HepG2 (cell line): Measurements from ENCODE around the gene CASKIN2. TPM values are rescaled to one million over a fixed set of nuclear protein-coding genes. Genes with fewer than 3 reads are reported as not detected.
A peak's percentile ranks its signal among the peaks of the same experiment; 100 is the strongest.

Source experiments
- AKNA ChIP-seq: sonication (generic); formaldehyde crosslinking; IDR thresholded peaks from 2 replicates; pipeline ENCODE4 v1.4.0; 2020; ENCODE audit warnings: missing genetic modification reagents, borderline replicate concordance
- ATF7 ChIP-seq, 2 experiments: fragments of 450-650 bp in 1 of 2; sonication (generic) in 1 of 2; formaldehyde crosslinking in 1 of 2; IDR thresholded peaks; 2 replicates each; pipeline versions ENCODE4 v1.4.0 to v1.6.1; 2016 to 2020; ENCODE audit warnings: antibody characterized with exemption in 1 of 2, mild to moderate bottlenecking in 1 of 2, missing genetic modification reagents in 1 of 2
- CAMTA2 ChIP-seq: sonication (generic); formaldehyde crosslinking; IDR thresholded peaks from 2 replicates; pipeline ENCODE4 v1.4.0; 2020; ENCODE audit warnings: mild to moderate bottlenecking, missing genetic modification reagents, borderline replicate concordance
- CENPT ChIP-seq: sonication (generic); formaldehyde crosslinking; IDR thresholded peaks from 2 replicates; pipeline ENCODE4 v1.8.0; 2022; ENCODE audit warnings: low read depth, mild to moderate bottlenecking, moderate library complexity, missing genetic modification reagents
- GRHL1 ChIP-seq: sonication (generic); formaldehyde crosslinking; conservative IDR thresholded peaks from 2 replicates; pipeline ENCODE4 v1.8.0; 2022; ENCODE audit warnings: missing genetic modification reagents
- HINFP ChIP-seq: sonication (generic); formaldehyde crosslinking; IDR thresholded peaks from 2 replicates; pipeline ENCODE4 v1.4.0; 2020; ENCODE audit warnings: low read depth, mild to moderate bottlenecking, missing genetic modification reagents
- IRF2 ChIP-seq: IDR thresholded peaks from 2 replicates; pipeline ENCODE4 v1.6.1; 2018; ENCODE audit warnings: missing genetic modification reagents, missing compliant biosample characterization
- MTERF4 ChIP-seq: sonication (generic); formaldehyde crosslinking; IDR thresholded peaks from 2 replicates; pipeline ENCODE4 v1.8.0; 2023; ENCODE audit warnings: mild to moderate bottlenecking, missing genetic modification reagents
- MXI1 ChIP-seq: IDR thresholded peaks from 3 replicates; pipeline ENCODE4 v1.6.1; 2012; ENCODE audit warnings: low read depth, low read length, inconsistent platforms, borderline replicate concordance
- PHF20 ChIP-seq: sonication (generic); formaldehyde crosslinking; IDR thresholded peaks from 2 replicates; pipeline ENCODE4 v1.5.0; 2020; ENCODE audit warnings: mild to moderate bottlenecking, missing genetic modification reagents
- POLR2A ChIP-seq, 2 experiments: IDR thresholded peaks; 2 replicates each; pipeline ENCODE4 v1.6.1; 2011; ENCODE audit warnings: low read depth in 2 of 2, low read length in 2 of 2, mild to moderate bottlenecking in 1 of 2, moderate library complexity in 1 of 2; ENCODE audit not compliant: insufficient read depth in 1 of 2
- PRDM4 ChIP-seq: sonication (generic); formaldehyde crosslinking; IDR thresholded peaks from 2 replicates; pipeline ENCODE4 v1.9.0; 2021; ENCODE audit warnings: missing genetic modification reagents, borderline replicate concordance
- SIN3A ChIP-seq: IDR thresholded peaks from 2 replicates; pipeline ENCODE4 v1.6.1; 2011; ENCODE audit warnings: low read depth, mild to moderate bottlenecking, control low read depth, low read length, borderline replicate concordance
- ZNF274 ChIP-seq: sonication (generic); formaldehyde crosslinking; IDR thresholded peaks from 2 replicates; pipeline ENCODE4 v1.5.1; 2020; ENCODE audit warnings: mild to moderate bottlenecking, missing genetic modification reagents
- ZNF282 ChIP-seq: fragments of 450-650 bp; IDR thresholded peaks from 2 replicates; pipeline ENCODE4 v1.6.1; 2018; ENCODE audit not compliant: partially characterized antibody
- ZNF33B ChIP-seq: sonication (generic); formaldehyde crosslinking; IDR thresholded peaks from 2 replicates; pipeline ENCODE4 v1.5.1; 2020; ENCODE audit warnings: mild to moderate bottlenecking, missing genetic modification reagents
- ZNF556 ChIP-seq: sonication (generic); formaldehyde crosslinking; IDR thresholded peaks from 2 replicates; pipeline ENCODE4 v1.4.0; 2020; ENCODE audit warnings: mild to moderate bottlenecking, missing genetic modification reagents, borderline replicate concordance
- polyA plus RNA-seq, 8 experiments: library from polyadenylated mRNA; depleted of rRNA in 3 of 8; stranded (reverse) in 7 of 8; unstranded in 1 of 8; fragments of >200 nt; fragmentation: Illumina TruSeq in 4 of 8; extraction: Trizol in 4 of 8; gene quantifications; 2 replicates each; pipeline versions ENCODE4 v1.2.1 to v1.2.3, GENCODE V29; 2011 to 2016; ENCODE audit warnings: low read depth in 4 of 8, missing spikeins in 1 of 8, mixed read lengths in 1 of 8; ENCODE audit not compliant: insufficient read depth in 1 of 8
- total RNA-seq, 5 experiments: library from RNA; depleted of rRNA; stranded (reverse); fragments of >200 nt; fragmentation: Illumina TruSeq; extraction: Trizol; gene quantifications; 2 replicates each; pipeline ENCODE4 v1.2.3, GENCODE V29; 2016; ENCODE audit warnings: low read depth in 1 of 5

CASKIN2 gene
- total and polyA plus RNA-seq, 2 of the 13 experiments (the other 11 are each of a cell fraction or from before 2014, with no cell fraction given), result 5.2 to 7.8 TPM

- TF ChIP-seq GRHL1, result no peak
- TF ChIP-seq MXI1, result 0 out of 3 replicates have a peak, but pooled peaks have one; percentile 15
- TF ChIP-seq ATF7 (IDR thresholded peaks at IDR 0.05), result no peak
- TF ChIP-seq ATF7 (CRISPR knock-in tag; IDR thresholded peaks at IDR 0.05), result no peak
- TF ChIP-seq MTERF4 (CRISPR knock-in tag), result no peak
- TF ChIP-seq ZNF556 (CRISPR knock-in tag), result no peak
- no peak for TF ChIP-seq SIN3A
- TF ChIP-seq PRDM4 (CRISPR knock-in tag), result no peak
- no peak for TF ChIP-seq PHF20 (CRISPR knock-in tag)
- TF ChIP-seq ZNF274, result no peak
- no peak for TF ChIP-seq CENPT (CRISPR knock-in tag)
- no peak for TF ChIP-seq ZNF33B (CRISPR knock-in tag)
- no peak for TF ChIP-seq AKNA (CRISPR knock-in tag)
- no peak for TF ChIP-seq CAMTA2 (CRISPR knock-in tag)
- no peak for TF ChIP-seq ZNF282
- peak; percentile 31 to 50; a peak in 2 of 4 replicates for TF ChIP-seq POLR2A (IDR thresholded peaks at IDR 0.05; ENCODE audit: insufficient read depth in 1 of 2, low read depth in 2 of 2, low read length in 2 of 2)
- 0 out of 2 replicates have a peak, but pooled peaks have one; percentile 35 for TF ChIP-seq IRF2 (CRISPR knock-in tag)
- TF ChIP-seq HINFP (CRISPR knock-in tag), result no peak
Observed at GRCh38 chr17:75457047-75457654, 58.2 kb downstream of the CASKIN2 start (continued).
